Ovary (tissue), 3 donors: ENCODE measurements around the gene GCNT2.

Experiments
- EP300 ChIP-seq: sonication (generic); formaldehyde crosslinking; IDR thresholded peaks from one replicate; pipeline ENCODE4 v1.6.1; 2017; ENCODE audit warnings: antibody characterized with exemption
- TF ChIP-seq, protein P1 (sequence below), 3 donors: fragments of 450-650 bp in 2 of 3; fragments of 200-600 bp in 1 of 3; IDR thresholded peaks; one replicate each; pipeline versions ENCODE4 v1.5.1 to v1.8.0; 2016 to 2022; ENCODE audit warnings: antibody characterized with exemption in 3 of 3, mild to moderate bottlenecking in 1 of 3
- donor health status: DM: no; HTN: no; CAD: no.

DNA sequence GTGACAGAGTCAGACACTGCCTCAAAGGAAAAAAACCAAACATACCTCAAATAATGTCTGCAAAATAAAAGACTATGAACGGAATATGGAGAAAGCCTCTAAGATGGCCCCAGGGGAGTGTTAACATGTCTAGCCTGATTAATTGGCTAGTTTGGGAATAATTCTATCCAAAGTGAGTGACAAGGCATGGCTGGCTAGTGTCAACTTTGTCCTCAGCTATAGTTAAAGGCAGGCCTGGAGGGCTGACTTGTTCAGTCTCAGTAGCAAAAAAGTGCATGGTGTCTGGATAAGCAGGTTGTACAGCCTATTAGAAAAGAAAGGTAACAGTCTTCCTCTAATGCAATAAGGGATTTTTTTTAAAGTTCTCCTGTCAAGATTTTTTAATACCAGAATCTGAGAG lies 32.7 kb downstream of the GCNT2 start:
- TF ChIP-seq, protein P1, sequence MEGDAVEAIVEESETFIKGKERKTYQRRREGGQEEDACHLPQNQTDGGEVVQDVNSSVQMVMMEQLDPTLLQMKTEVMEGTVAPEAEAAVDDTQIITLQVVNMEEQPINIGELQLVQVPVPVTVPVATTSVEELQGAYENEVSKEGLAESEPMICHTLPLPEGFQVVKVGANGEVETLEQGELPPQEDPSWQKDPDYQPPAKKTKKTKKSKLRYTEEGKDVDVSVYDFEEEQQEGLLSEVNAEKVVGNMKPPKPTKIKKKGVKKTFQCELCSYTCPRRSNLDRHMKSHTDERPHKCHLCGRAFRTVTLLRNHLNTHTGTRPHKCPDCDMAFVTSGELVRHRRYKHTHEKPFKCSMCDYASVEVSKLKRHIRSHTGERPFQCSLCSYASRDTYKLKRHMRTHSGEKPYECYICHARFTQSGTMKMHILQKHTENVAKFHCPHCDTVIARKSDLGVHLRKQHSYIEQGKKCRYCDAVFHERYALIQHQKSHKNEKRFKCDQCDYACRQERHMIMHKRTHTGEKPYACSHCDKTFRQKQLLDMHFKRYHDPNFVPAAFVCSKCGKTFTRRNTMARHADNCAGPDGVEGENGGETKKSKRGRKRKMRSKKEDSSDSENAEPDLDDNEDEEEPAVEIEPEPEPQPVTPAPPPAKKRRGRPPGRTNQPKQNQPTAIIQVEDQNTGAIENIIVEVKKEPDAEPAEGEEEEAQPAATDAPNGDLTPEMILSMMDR (IDR thresholded peaks at IDR 0.05), result no peak
- TF ChIP-seq EP300, result no peak
